NCI-H226 (cell line): Measurements from ENCODE around the gene SRC.
A peak's percentile ranks its signal among the peaks of the same experiment; 100 is the strongest.

ENCODE experiments used
- DNase-seq: peaks from one replicate; pipeline ENCODE4 v3.0.0-alpha.2; 2015

SRC gene

DNA sequence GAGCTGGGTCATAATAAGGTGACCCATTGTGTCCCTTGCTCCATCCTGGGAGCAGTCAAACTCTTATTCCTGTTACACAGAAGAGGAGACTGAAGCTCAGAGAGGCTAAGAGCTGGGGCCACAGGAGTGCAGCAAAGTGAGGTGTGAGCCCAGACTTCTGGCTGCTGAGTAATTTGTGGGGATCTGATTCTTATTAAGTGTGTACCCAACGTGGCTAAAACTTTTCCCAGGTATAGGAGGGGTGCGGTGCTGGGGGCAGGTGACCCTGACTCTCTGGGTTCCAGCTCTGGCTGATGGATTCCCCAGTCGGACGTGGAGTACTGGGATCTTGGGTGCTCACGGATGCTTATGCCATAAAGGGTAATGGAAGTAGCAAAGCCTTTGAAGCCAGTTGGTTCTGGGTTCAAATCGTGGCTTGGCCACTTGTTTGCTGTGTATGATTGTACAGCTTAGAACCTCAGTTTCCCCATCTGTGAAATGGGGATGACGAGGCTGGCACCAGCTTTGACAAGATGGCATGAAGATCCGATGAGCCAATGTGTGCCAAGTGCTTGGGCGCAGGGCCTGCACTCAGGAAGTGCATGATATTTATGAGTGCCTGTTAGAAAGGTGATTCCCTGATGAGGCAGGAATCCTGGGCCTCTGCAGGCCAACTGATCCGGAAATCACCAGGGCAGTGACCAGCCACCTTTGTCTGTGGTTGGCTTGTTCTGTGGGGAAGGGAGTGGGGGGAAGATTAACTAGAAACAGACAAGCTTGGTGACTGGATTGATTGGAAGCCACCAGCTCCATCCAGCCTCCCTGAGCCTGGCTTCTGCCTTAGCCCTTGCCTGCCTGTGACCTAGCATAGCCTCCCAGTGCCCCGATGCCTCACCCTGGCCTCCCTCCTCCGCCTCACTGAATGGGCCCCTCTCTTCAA lies 6.0 kb downstream of the SRC start:
- DNase-seq, result no peak

- DNase-seq, result no peak
Measured at GRCh38 chr20:37352608-37352980, 6.7 kb downstream of the SRC start.

GRCh38 chr20:37353285-37353849 lies 7.4 kb downstream of the SRC start:
- no peak for DNase-seq

- no peak for DNase-seq
Measured at GRCh38 chr20:37354210-37355195, 8.6 kb downstream of the SRC start.

- DNase-seq, result no peak
Measured at GRCh38 chr20:37355252-37356180, 9.6 kb downstream of the SRC start.

GRCh38 chr20:37356387-37356786 lies 10.4 kb downstream of the SRC start:
- peak; percentile 67 for DNase-seq

GRCh38 chr20:37356961-37357371 lies 11.0 kb downstream of the SRC start:
- DNase-seq, result no peak

DNA sequence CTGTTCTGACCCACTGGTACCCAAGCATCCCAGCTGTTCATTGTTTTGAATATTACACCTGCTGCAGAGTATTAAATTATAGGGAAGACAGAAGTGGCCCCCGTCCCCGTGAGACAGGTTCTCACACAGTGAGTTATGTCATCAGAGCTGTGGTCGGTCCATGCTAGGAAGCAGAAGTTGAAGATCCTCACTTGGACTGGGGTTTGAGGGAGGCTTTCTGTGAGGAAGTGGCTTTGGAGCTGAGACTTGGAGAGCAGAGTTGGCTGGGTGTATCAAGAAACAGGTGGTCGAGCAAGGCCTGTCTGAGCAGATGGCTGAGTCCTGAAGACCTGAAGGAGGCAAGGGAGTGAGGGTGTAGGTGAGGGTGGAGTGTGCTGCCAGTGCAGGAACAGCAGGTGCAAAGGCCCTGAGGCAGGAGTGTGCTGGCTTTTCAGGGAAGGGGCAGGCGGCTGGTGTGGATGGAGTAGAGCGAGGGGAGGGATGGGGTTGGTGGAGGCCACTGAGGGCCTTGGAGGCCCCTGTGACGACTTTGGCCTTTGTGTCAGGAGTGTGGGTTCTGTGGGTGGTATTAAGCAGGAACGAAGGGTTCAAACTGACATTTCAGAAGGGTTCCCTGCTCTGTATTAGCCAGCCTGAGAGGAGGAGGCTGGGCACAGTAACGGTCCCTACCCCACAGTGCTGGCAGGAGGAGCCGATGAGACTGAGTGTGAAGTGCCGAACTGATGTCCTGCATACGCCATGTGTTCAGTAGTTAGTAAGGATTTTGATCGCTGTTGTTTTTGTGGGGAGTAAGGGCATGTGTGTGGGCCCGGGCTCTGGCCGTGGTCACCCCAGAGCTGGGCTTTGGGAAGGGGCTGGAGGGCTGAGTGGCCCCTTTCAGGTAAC lies 11.8 kb downstream of the SRC start:
- DNase-seq, result no peak

DNA sequence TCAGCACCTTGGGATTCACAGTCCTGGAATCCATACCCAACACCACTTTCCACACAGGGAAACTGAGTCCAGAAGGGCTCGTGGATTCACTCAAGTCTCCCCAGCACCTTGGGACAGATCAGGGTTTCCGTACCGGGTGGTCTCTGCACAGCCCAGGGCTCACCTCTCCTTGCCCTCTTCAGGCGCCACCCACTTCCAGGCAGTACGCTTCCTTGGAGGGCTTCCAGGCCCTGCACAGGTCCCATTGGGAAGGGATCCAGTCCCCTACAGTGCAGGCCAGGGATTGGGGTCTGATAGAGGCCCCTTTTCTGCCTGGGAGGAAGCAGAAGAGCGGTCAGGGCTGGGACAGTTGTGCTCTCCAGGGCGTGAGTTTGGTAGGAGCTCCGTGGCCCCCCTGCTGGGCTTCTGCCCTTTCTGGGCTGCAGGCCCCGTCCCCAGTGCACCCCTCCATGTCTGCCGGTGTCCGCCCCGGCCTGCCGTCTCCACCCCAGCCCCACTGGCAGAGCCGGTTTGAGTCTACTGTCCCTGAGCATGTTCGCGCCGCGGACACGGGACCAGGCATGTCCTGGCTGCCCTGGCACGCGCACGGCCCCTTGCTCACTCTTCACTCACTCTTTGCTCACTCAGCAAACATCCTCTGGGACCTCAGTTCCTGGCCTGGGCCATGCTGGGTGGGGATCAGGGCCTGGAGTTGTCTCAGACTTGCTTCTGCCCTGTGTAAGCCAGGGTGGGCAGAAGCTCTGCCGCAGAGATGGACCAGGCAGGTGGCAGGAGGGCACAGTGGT lies 12.6 kb downstream of the SRC start:
- DNase-seq, result no peak

DNA sequence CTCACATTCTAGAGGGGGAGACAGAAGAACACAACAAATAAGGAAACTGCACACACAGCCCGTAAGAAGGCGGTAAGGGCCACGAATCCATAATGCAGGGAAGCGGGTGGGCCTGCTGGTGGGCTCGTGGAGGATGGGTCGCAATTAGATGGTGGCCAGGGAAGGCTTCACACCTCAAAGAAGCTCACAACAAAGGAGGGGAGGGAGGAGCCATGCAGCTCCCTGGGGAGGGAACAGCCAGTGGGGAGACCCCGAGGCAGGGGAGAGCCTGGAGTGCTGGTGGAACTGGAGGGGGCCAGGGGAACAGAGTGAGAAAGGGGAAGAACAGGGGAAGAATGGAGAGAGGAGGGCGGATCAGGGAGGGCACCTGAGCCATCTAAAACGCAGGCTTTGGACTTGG lies 13.4 kb downstream of the SRC start:
- no peak for DNase-seq

- no peak for DNase-seq
Measured at GRCh38 chr20:37359836-37360235, 13.9 kb downstream of the SRC start.

DNA sequence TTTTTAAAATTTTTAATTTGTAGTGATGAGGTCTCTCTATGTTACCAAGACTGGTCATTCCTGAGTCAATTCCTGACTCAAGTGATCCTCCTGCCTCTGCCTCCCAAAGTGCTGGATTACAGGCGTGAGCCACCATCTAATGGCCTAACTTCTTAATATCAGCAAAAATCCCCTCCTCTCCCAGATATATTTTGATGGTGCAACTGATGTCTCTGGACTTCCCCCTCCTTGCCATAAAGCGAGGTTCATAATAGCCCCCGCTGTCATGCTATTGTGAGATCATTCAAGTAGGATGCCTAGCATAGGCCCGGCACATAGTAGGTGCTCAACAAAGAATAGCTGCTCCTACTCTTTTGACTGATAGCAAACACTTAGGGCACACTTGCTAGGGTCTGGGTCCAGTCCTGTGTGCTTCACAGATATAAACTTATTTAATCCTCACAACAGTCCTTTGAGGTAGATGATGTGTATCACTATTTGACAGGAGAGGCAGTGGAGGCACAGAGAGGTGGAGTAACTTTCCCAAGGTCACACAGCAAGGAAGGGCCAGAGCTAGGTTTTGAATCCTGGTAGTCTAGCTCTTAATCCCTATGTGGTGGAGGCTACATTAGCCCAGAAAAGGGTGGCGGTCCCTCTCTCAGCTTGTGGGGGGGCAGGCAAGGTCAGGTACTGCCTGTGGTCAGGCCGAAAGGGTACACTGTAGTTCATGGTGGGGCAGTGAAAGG lies 14.6 kb downstream of the SRC start:
- no peak for DNase-seq

DNA sequence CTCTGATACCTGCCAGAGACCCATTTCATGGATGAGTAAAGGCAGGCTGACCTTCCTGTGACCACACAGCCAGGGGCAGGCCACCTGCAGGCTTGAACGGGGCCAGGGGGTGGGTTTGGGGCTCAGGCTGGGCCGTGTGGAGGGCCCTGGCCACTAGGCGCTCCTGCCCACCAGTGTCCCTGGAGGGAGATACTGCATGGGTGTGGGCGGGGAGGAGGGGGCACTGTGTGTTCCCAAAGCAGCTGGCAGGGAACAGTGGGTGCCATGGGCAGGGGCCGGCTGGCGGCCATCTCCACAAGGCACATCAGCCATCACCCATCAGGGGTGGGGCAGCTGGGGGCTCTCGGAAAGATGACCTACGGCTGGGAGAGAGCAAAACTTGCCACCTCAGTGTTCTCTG lies 15.4 kb downstream of the SRC start:
- no peak for DNase-seq

DNA sequence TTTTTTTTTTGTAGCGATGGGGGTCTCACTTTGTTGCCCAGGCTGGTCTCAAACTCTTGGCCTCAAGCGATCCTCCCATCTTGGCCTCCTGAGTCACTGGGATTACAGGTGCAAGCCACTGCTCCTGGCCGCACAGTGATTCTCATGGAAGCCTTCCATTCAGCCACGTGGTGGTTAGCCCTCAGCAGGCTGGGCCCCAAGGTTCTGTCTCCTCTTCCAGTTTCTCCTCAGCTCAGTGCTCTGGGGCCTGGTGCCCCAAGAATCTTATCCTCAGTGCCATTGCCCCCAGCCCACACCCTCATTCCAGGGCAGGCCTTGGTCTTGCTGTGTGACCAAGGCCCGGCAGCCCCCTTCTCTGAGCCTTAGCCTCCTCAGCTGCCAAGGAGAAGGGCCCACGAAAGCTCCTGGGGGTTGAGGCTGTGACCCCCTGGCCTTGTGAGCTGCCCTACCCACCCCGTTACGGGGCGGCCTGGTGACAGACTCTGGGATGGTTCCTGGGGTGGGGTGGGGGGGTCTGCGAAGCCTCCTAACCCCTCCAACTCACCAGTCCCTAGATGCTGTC lies 16.4 kb downstream of the SRC start:
- DNase-seq, result no peak

- DNase-seq, result no peak
Measured at GRCh38 chr20:37362821-37363220, 16.9 kb downstream of the SRC start.

DNA sequence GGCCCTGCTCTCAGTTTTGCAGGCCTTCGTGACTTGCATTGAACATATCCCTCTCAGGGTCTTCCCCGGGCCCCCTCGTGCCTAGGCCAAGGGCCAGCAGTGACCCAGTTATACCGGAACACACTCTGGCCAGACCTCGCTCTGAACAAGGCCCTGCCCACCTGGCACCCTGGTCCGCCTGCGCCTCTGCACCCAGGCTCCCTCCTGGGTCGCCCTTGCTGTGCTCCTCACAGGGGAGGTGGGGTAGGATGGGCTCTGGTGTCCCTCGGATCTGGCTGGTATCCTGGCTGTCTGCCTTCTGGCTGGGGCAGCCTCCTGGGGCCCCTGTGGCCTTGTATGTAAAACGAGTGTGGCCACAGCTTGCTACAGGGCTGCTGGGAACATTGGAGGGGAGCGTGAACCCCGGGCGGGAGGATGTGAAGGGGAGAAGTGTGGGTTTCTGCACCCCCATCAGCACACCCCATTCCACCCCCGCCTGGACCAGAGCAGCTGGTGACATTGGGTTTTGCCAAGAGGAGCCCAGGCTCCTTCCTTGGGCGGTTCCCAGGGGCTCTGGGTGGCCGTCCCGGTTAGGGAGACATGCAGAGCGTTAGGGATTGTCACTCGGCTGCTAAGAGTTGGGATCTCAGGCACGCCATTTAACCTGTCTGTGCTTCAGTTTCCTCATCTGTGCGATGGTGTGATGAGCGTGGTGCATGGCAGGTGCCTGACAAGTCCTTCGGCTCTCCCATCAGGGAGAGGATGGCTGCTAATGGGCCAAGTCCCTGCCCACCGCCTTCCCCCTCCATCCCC lies 17.5 kb downstream of the SRC start:
- DNase-seq, result no peak

- DNase-seq, result no peak
Measured at GRCh38 chr20:37364013-37364926, 18.3 kb downstream of the SRC start.
